GM19035 (cell line): ENCODE data around the gene BACH2.

Source experiments
- ATAC-seq: cut with Tn5 transposase; IDR thresholded peaks from one replicate; pipeline ENCODE4 v1.9.1; 2021; ENCODE audit not compliant: unreplicated experiment

BACH2 gene

GRCh38 chr6:90162648-90163387 lies 133.8 kb downstream of the BACH2 start:
- no peak for ATAC-seq

- no peak for ATAC-seq
Measured at GRCh38 chr6:90160013-90160412, 136.6 kb downstream of the BACH2 start.

- ATAC-seq, result no peak
Measured at GRCh38 chr6:90159452-90159851, 137.2 kb downstream of the BACH2 start.

GRCh38 chr6:90158936-90159335 lies 137.7 kb downstream of the BACH2 start:
- no peak for ATAC-seq

- ATAC-seq, result no peak
Measured at GRCh38 chr6:90157441-90157840, 139.2 kb downstream of the BACH2 start.

GRCh38 chr6:90156861-90157260 lies 139.8 kb downstream of the BACH2 start:
- ATAC-seq, result no peak

- ATAC-seq, result no peak
Measured at GRCh38 chr6:90154755-90155470, 141.7 kb downstream of the BACH2 start.

- no peak for ATAC-seq
Measured at GRCh38 chr6:90151576-90152422, 144.8 kb downstream of the BACH2 start.

GRCh38 chr6:90149280-90149679 lies 147.4 kb downstream of the BACH2 start:
- ATAC-seq, result no peak

- no peak for ATAC-seq
Measured at GRCh38 chr6:90148867-90149266, 147.8 kb downstream of the BACH2 start.

GRCh38 chr6:90146921-90147649 lies 149.6 kb downstream of the BACH2 start:
- ATAC-seq, result no peak

- no peak for ATAC-seq
Measured at GRCh38 chr6:90146024-90146423, 150.6 kb downstream of the BACH2 start.

GRCh38 chr6:90144928-90145555 lies 151.6 kb downstream of the BACH2 start:
- no peak for ATAC-seq

GRCh38 chr6:90144396-90144795 lies 152.2 kb downstream of the BACH2 start:
- ATAC-seq, result peak; percentile 55

- ATAC-seq, result no peak
Measured at GRCh38 chr6:90140683-90141082, 156.0 kb downstream of the BACH2 start.

GRCh38 chr6:90139272-90139817 lies 157.3 kb downstream of the BACH2 start:
- no peak for ATAC-seq

GRCh38 chr6:90136837-90137568 lies 159.6 kb downstream of the BACH2 start:
- ATAC-seq, result no peak

GRCh38 chr6:90136176-90136575 lies 160.5 kb downstream of the BACH2 start:
- no peak for ATAC-seq

- no peak for ATAC-seq
Measured at GRCh38 chr6:90135667-90136066, 161.0 kb downstream of the BACH2 start.
